ENCODE data around the gene CA12.

The CA12 gene

GRCh38 chr15:63401714-63402497, 20.3 kb upstream of the CA12 start:
- no peak for DNase-seq

GRCh38 chr15:63401078-63401477, 19.4 kb upstream of the CA12 start:
- no peak for DNase-seq

GRCh38 chr15:63398456-63398855, 16.8 kb upstream of the CA12 start:
- no peak for DNase-seq

GRCh38 chr15:63396152-63396928, 14.7 kb upstream of the CA12 start:
- DNase-seq = no peak

GRCh38 chr15:63395730-63396151, 14.1 kb upstream of the CA12 start:
- no peak for DNase-seq

GRCh38 chr15:63392361-63393009, 10.8 kb upstream of the CA12 start:
- DNase-seq = no peak

GRCh38 chr15:63391669-63392360, 10.2 kb upstream of the CA12 start:
- DNase-seq = no peak

GRCh38 chr15:63390689-63391088, 9.0 kb upstream of the CA12 start:
- DNase-seq = no peak

GRCh38 chr15:63389902-63390670, 8.4 kb upstream of the CA12 start:
- peak; percentile 100 for DNase-seq

GRCh38 chr15:63388511-63388910, 6.9 kb upstream of the CA12 start:
- DNase-seq = no peak

GRCh38 chr15:63387748-63388493, 6.3 kb upstream of the CA12 start:
- no peak for DNase-seq

- DNase-seq = no peak
Measured at GRCh38 chr15:63385911-63386531, 4.4 kb upstream of the CA12 start.

GRCh38 chr15:63384906-63385305, 3.3 kb upstream of the CA12 start:
- no peak for DNase-seq

GRCh38 chr15:63382966-63383710, 1.5 kb upstream of the CA12 start:
- no peak for DNase-seq

GRCh38 chr15:63380808-63381282, 801 bp downstream of the CA12 start:
- no peak for DNase-seq

- DNase-seq = no peak
Measured at GRCh38 chr15:63380151-63380807, 1.4 kb downstream of the CA12 start.

- DNase-seq = no peak
Measured at GRCh38 chr15:63379492-63380150, 2.0 kb downstream of the CA12 start.

GRCh38 chr15:63378946-63379345, 2.7 kb downstream of the CA12 start:
- DNase-seq = no peak
